Uterus (tissue), 2 donors: ENCODE results near the gene ZC3H7B.

Source experiments
- POLR2A ChIP-seq, 2 donors: fragments of 450-650 bp; IDR thresholded peaks; one replicate each; pipeline ENCODE4 v1.6.1; 2016; ENCODE audit warnings: antibody characterized with exemption in 2 of 2, mild to moderate bottlenecking in 1 of 2, moderate library complexity in 1 of 2
- TF ChIP-seq, protein P1 (sequence below), 4 experiments: fragments of 200-600 bp in 2 of 4; fragments of 450-650 bp in 2 of 4; sonication (generic) in 2 of 4; IDR thresholded peaks; one replicate each; pipeline ENCODE4 v1.5.1; 2016 to 2019; ENCODE audit warnings: antibody characterized with exemption in 4 of 4, mild to moderate bottlenecking in 2 of 4, moderate library complexity in 1 of 4

DNA sequence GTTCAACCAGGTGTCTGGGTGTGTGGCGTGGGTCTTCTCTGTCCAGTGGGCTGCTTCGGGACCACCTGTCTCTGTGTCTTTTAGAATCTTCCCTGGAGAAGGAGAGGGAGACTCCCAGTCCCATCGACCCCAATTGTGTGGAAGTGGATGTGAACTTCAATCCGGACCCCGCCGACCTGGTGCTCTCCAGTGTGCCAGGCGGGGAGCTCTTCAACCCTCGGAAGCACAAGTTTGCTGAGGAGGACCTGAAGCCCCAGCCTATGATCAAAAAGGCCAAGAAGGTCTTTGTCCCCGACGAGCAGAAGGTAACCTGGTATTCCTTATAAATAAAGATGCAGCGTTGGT is 92.7 kb downstream of the ZC3H7B start:
- TF ChIP-seq, protein P1, sequence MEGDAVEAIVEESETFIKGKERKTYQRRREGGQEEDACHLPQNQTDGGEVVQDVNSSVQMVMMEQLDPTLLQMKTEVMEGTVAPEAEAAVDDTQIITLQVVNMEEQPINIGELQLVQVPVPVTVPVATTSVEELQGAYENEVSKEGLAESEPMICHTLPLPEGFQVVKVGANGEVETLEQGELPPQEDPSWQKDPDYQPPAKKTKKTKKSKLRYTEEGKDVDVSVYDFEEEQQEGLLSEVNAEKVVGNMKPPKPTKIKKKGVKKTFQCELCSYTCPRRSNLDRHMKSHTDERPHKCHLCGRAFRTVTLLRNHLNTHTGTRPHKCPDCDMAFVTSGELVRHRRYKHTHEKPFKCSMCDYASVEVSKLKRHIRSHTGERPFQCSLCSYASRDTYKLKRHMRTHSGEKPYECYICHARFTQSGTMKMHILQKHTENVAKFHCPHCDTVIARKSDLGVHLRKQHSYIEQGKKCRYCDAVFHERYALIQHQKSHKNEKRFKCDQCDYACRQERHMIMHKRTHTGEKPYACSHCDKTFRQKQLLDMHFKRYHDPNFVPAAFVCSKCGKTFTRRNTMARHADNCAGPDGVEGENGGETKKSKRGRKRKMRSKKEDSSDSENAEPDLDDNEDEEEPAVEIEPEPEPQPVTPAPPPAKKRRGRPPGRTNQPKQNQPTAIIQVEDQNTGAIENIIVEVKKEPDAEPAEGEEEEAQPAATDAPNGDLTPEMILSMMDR (IDR thresholded peaks at IDR 0.05), result no peak
- TF ChIP-seq POLR2A (IDR thresholded peaks at IDR 0.05), result no peak
